ENCODE data around the gene MAN2B1. TPM values are rescaled to one million over a fixed set of nuclear protein-coding genes. Genes with fewer than 3 reads are reported as not detected.
A peak's percentile ranks its signal among the peaks of the same experiment; 100 is the strongest.

The MAN2B1 gene
- total and polyA plus RNA-seq, 2 of the 13 experiments (the other 11 are each of a cell fraction or from before 2014, with no cell fraction given): 23.6 to 23.8 TPM

- TF ChIP-seq, protein P1, sequence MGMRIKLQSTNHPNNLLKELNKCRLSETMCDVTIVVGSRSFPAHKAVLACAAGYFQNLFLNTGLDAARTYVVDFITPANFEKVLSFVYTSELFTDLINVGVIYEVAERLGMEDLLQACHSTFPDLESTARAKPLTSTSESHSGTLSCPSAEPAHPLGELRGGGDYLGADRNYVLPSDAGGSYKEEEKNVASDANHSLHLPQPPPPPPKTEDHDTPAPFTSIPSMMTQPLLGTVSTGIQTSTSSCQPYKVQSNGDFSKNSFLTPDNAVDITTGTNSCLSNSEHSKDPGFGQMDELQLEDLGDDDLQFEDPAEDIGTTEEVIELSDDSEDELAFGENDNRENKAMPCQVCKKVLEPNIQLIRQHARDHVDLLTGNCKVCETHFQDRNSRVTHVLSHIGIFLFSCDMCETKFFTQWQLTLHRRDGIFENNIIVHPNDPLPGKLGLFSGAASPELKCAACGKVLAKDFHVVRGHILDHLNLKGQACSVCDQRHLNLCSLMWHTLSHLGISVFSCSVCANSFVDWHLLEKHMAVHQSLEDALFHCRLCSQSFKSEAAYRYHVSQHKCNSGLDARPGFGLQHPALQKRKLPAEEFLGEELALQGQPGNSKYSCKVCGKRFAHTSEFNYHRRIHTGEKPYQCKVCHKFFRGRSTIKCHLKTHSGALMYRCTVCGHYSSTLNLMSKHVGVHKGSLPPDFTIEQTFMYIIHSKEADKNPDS (CRISPR knock-in tag; IDR thresholded peaks at IDR 0.05): 0 out of 2 replicates have a peak, but pooled peaks have one; percentile 71
- TF ChIP-seq, protein P2, sequence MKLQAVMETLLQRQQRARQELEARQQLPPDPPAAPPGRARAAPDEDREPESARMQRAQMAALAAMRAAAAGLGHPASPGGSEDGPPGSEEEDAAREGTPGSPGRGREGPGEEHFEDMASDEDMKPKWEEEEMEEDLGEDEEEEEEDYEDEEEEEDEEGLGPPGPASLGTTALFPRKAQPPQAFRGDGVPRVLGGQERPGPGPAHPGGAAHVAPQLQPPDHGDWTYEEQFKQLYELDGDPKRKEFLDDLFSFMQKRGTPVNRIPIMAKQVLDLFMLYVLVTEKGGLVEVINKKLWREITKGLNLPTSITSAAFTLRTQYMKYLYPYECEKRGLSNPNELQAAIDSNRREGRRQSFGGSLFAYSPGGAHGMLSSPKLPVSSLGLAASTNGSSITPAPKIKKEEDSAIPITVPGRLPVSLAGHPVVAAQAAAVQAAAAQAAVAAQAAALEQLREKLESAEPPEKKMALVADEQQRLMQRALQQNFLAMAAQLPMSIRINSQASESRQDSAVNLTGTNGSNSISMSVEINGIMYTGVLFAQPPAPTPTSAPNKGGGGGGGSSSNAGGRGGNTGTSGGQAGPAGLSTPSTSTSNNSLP (IDR thresholded peaks at IDR 0.05; ENCODE audit: low read depth, low read length): no peak
- TF ChIP-seq, protein P3, sequence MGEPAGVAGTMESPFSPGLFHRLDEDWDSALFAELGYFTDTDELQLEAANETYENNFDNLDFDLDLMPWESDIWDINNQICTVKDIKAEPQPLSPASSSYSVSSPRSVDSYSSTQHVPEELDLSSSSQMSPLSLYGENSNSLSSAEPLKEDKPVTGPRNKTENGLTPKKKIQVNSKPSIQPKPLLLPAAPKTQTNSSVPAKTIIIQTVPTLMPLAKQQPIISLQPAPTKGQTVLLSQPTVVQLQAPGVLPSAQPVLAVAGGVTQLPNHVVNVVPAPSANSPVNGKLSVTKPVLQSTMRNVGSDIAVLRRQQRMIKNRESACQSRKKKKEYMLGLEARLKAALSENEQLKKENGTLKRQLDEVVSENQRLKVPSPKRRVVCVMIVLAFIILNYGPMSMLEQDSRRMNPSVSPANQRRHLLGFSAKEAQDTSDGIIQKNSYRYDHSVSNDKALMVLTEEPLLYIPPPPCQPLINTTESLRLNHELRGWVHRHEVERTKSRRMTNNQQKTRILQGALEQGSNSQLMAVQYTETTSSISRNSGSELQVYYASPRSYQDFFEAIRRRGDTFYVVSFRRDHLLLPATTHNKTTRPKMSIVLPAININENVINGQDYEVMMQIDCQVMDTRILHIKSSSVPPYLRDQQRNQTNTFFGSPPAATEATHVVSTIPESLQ (CRISPR knock-in tag; conservative IDR thresholded peaks at IDR 0.05): no peak
- TF ChIP-seq, protein P4, sequence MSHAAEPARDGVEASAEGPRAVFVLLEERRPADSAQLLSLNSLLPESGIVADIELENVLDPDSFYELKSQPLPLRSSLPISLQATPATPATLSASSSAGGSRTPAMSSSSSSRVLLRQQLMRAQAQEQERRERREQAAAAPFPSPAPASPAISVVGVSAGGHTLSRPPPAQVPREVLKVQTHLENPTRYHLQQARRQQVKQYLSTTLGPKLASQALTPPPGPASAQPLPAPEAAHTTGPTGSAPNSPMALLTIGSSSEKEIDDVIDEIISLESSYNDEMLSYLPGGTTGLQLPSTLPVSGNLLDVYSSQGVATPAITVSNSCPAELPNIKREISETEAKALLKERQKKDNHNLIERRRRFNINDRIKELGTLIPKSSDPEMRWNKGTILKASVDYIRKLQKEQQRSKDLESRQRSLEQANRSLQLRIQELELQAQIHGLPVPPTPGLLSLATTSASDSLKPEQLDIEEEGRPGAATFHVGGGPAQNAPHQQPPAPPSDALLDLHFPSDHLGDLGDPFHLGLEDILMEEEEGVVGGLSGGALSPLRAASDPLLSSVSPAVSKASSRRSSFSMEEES (CRISPR knock-in tag; IDR thresholded peaks at IDR 0.05): peak; percentile 84
- TF ChIP-seq MED8 (CRISPR knock-in tag; IDR thresholded peaks at IDR 0.05; ENCODE audit: insufficient replicate concordance): peak; percentile 9
- TF ChIP-seq, protein P5, sequence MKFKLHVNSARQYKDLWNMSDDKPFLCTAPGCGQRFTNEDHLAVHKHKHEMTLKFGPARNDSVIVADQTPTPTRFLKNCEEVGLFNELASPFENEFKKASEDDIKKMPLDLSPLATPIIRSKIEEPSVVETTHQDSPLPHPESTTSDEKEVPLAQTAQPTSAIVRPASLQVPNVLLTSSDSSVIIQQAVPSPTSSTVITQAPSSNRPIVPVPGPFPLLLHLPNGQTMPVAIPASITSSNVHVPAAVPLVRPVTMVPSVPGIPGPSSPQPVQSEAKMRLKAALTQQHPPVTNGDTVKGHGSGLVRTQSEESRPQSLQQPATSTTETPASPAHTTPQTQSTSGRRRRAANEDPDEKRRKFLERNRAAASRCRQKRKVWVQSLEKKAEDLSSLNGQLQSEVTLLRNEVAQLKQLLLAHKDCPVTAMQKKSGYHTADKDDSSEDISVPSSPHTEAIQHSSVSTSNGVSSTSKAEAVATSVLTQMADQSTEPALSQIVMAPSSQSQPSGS (CRISPR knock-in tag; IDR thresholded peaks at IDR 0.05): no peak; the same call in 1 of the 2 replicates
- TF ChIP-seq ZNF850 (CRISPR knock-in tag; conservative IDR thresholded peaks at IDR 0.05): 0 out of 2 replicates have a peak, but pooled peaks have one; percentile 41
- TF ChIP-seq FOSL1 (CRISPR knock-in tag; IDR thresholded peaks at IDR 0.05; ENCODE audit: borderline replicate concordance): no peak
- TF ChIP-seq ZFAT (CRISPR knock-in tag; conservative IDR thresholded peaks at IDR 0.05): 0 out of 2 replicates have a peak, but pooled peaks have one; percentile 37
- peak; percentile 74; the same call in 1 of the 2 replicates for TF ChIP-seq ZNF703 (CRISPR knock-in tag; IDR thresholded peaks at IDR 0.05; ENCODE audit: borderline replicate concordance)
- peak; percentile 97 for TF ChIP-seq KDM2A (CRISPR knock-in tag; IDR thresholded peaks at IDR 0.05; ENCODE audit: borderline replicate concordance, low read depth)
- TF ChIP-seq RFXAP (CRISPR knock-in tag; IDR thresholded peaks at IDR 0.05; ENCODE audit: borderline replicate concordance): peak; percentile 62; the same call in 1 of the 2 replicates
Measured at GRCh38 chr19:12681074-12681987, 14.8 kb upstream of the MAN2B1 start, which contains the start of gene DHPS (continued).

All from HepG2 (cell line).